ENCODE data around the gene HIF1A.

Gene HIF1A

GRCh38 chr14:61769893-61770292 is 74.6 kb downstream of the HIF1A start:
- DNase-seq (ENCODE audit: low read depth), result no peak
- TF ChIP-seq CTCF (conservative IDR thresholded peaks at IDR 0.05; ENCODE audit: low read depth, low read length), result no peak
- no peak overlapping the region for H3K4me3 ChIP-seq (ENCODE audit: low read length)

- H3K4me3 ChIP-seq (ENCODE audit: low read length), result no peak overlapping the region
- no peak for DNase-seq (ENCODE audit: low read depth)
- TF ChIP-seq CTCF (conservative IDR thresholded peaks at IDR 0.05; ENCODE audit: low read depth, low read length), result no peak
Observed at GRCh38 chr14:61774861-61775260, 79.5 kb downstream of the HIF1A start.

GRCh38 chr14:61780125-61780524 is 84.8 kb downstream of the HIF1A start:
- no peak overlapping the region for H3K4me3 ChIP-seq (ENCODE audit: low read length)
- no peak for DNase-seq (ENCODE audit: low read depth)
- TF ChIP-seq CTCF (conservative IDR thresholded peaks at IDR 0.05; ENCODE audit: low read depth, low read length), result no peak

- H3K4me3 ChIP-seq (ENCODE audit: low read length), result no peak overlapping the region
- no peak for DNase-seq (ENCODE audit: low read depth)
Observed at GRCh38 chr14:61797309-61797708, 102.0 kb downstream of the HIF1A start.

More at GRCh38 chr14:61797309-61797708, 102.0 kb downstream of the HIF1A start:
- no peak for TF ChIP-seq CTCF (conservative IDR thresholded peaks at IDR 0.05; ENCODE audit: low read depth, low read length)
